Measurements from ENCODE around the gene RHBDD2. TPM values are rescaled to one million over a fixed set of nuclear protein-coding genes. Genes with fewer than 3 reads are reported as not detected.

Gene RHBDD2
- total RNA-seq, 2 experiments from 2014 or later: 199 to 208 TPM

- no peak for ATAC-seq (ENCODE audit: poor library complexity)
- POLR2A ChIA-PET: interaction anchor here (0.6 kb wide), 1 partner anchor 126 kb away, joined by 3 read pairs; no protein-coding TSS in a partner anchor
Observed at GRCh38 chr7:75891815-75892411, 13.1 kb downstream of the RHBDD2 start.

GRCh38 chr7:75892634-75893272 lies 13.9 kb downstream of the RHBDD2 start:
- DNase-seq (no peak), ATAC-seq (ENCODE audit: poor library complexity) (no peak)
- TF ChIP-seq CTCF (IDR thresholded peaks at IDR 0.05): no peak
- H3K36me3 Mint-ChIP-seq (ENCODE audit: low read depth): peaks cover 20% of the 10 kb centered on the region
- intact Hi-C loops (cut with DNase I, micrococcal nuclease): no loop called here
- peaks cover 10% of the 10 kb centered on the region for H3K36me3 ChIP-seq (ENCODE audit: insufficient read depth, low read length)
- H3K27me3 ChIP-seq (ENCODE audit: control insufficient read depth in 1 of 2, insufficient read depth in 2 of 2, low read length in 2 of 2): no peaks in the 10 kb centered on the region
- H3K27ac ChIP-seq (ENCODE audit: low read depth in 1 of 2, low read length in 2 of 2): no peak overlapping the region
- H3K27ac Mint-ChIP-seq: no peak overlapping the region
- H3K4me3 Mint-ChIP-seq: no peak overlapping the region
- no peaks in the 10 kb centered on the region for H3K9me3 Mint-ChIP-seq
- no peaks in the 10 kb centered on the region for H3K4me1 ChIP-seq (ENCODE audit: insufficient read depth, low read length)
- no peaks in the 10 kb centered on the region for H3K4me1 Mint-ChIP-seq (ENCODE audit: low read depth)
- ChIA-PET CTCF (no interaction called here), POLR2A (no interaction called here)
- H3K4me3 ChIP-seq (ENCODE audit: low read length): no peak overlapping the region
- no peaks in the 10 kb centered on the region for H3K27me3 Mint-ChIP-seq
- H3K9me3 ChIP-seq (ENCODE audit: control insufficient read depth in 1 of 2, insufficient read depth in 1 of 2, low read length in 2 of 2): no peaks in the 10 kb centered on the region

More at GRCh38 chr7:75891815-75892411, 13.1 kb downstream of the RHBDD2 start:
- Histone ChIP-seq H3K27me3 (ENCODE audit: control insufficient read depth in 1 of 2, insufficient read depth in 2 of 2, low read length in 2 of 2) (no peaks in the 10 kb centered on the region), H3K36me3 (ENCODE audit: insufficient read depth, low read length) (peaks cover 16% of the 10 kb centered on the region), H3K27ac (ENCODE audit: low read depth in 1 of 2, low read length in 2 of 2) (no peak overlapping the region), H3K4me1 (ENCODE audit: insufficient read depth, low read length) (no peaks in the 10 kb centered on the region), H3K9me3 (ENCODE audit: control insufficient read depth in 1 of 2, insufficient read depth in 1 of 2, low read length in 2 of 2) (no peaks in the 10 kb centered on the region), H3K4me3 (ENCODE audit: low read length) (no peak overlapping the region)
- TF ChIP-seq CTCF (IDR thresholded peaks at IDR 0.05): no peak
- no peak overlapping the region for H3K4me3 Mint-ChIP-seq
- H3K36me3 Mint-ChIP-seq (ENCODE audit: low read depth): peaks cover 25% of the 10 kb centered on the region
- CTCF ChIA-PET: no interaction called here
- no peak overlapping the region for H3K27ac Mint-ChIP-seq
- no peaks in the 10 kb centered on the region for H3K27me3 Mint-ChIP-seq
- intact Hi-C loops (cut with DNase I, micrococcal nuclease): no loop called here
- DNase-seq: no peak
- H3K4me1 Mint-ChIP-seq (ENCODE audit: low read depth): no peaks in the 10 kb centered on the region
- H3K9me3 Mint-ChIP-seq: no peaks in the 10 kb centered on the region

GRCh38 chr7:75896803-75897327 lies 18.0 kb downstream of the RHBDD2 start:
- no peaks in the 10 kb centered on the region for H3K4me1 Mint-ChIP-seq (ENCODE audit: low read depth)
- no peaks in the 10 kb centered on the region for H3K27me3 ChIP-seq (ENCODE audit: control insufficient read depth in 1 of 2, insufficient read depth in 2 of 2, low read length in 2 of 2)
- ATAC-seq (ENCODE audit: poor library complexity): no peak
- no peaks in the 10 kb centered on the region for H3K4me1 ChIP-seq (ENCODE audit: insufficient read depth, low read length)
- no peak overlapping the region for H3K4me3 Mint-ChIP-seq
- no peaks in the 10 kb centered on the region for H3K27me3 Mint-ChIP-seq
- no peak overlapping the region for H3K4me3 ChIP-seq (ENCODE audit: low read length)
- no peak for DNase-seq
- no peak overlapping the region for H3K27ac Mint-ChIP-seq
- intact Hi-C loops (cut with DNase I, micrococcal nuclease): no loop called here
- CTCF ChIA-PET: no interaction called here
- TF ChIP-seq CTCF (IDR thresholded peaks at IDR 0.05): no peak
- no peaks in the 10 kb centered on the region for H3K9me3 Mint-ChIP-seq
- no peak overlapping the region for H3K27ac ChIP-seq (ENCODE audit: low read depth in 1 of 2, low read length in 2 of 2)
- POLR2A ChIA-PET: no interaction called here
- H3K36me3 Mint-ChIP-seq (ENCODE audit: low read depth): no peaks in the 10 kb centered on the region
- no peaks in the 10 kb centered on the region for H3K9me3 ChIP-seq (ENCODE audit: control insufficient read depth in 1 of 2, insufficient read depth in 1 of 2, low read length in 2 of 2)
- H3K36me3 ChIP-seq (ENCODE audit: insufficient read depth, low read length): no peaks in the 10 kb centered on the region

Data from CD4-positive, alpha-beta T cell (primary cell).